KG1 (cell line): ENCODE results near the gene FILIP1L.

Experiments used
- DNase-seq: peaks from one replicate; lab custom pipeline; 2025; lab: John Stamatoyannopoulos, UW

The FILIP1L gene

GRCh38 chr3:99789011-99789721 lies 325.1 kb downstream of the FILIP1L start:
- peak; percentile 2 for DNase-seq
